GM19035 (cell line): ENCODE data around the gene C1QL3.

Experiments
- ATAC-seq: cut with Tn5 transposase; IDR thresholded peaks from one replicate; pipeline ENCODE4 v1.9.1; 2021; ENCODE audit not compliant: unreplicated experiment

C1QL3 gene

GRCh38 chr10:16493884-16494536, 27.7 kb downstream of the C1QL3 start:
- ATAC-seq = no peak

- ATAC-seq = no peak
Observed at GRCh38 chr10:16491933-16492332, 29.7 kb downstream of the C1QL3 start.

- ATAC-seq = no peak
Observed at GRCh38 chr10:16490511-16490910, 31.2 kb downstream of the C1QL3 start.

- ATAC-seq = no peak
Observed at GRCh38 chr10:16483241-16483917, 38.3 kb downstream of the C1QL3 start.

- no peak for ATAC-seq
Observed at GRCh38 chr10:16481052-16481728, 40.5 kb downstream of the C1QL3 start.

GRCh38 chr10:16478801-16479200, 42.9 kb downstream of the C1QL3 start:
- no peak for ATAC-seq

- ATAC-seq = no peak
Observed at GRCh38 chr10:16477757-16478156, 43.9 kb downstream of the C1QL3 start.

GRCh38 chr10:16472828-16473227, 48.9 kb downstream of the C1QL3 start:
- ATAC-seq = no peak

GRCh38 chr10:16470747-16471146, 50.9 kb downstream of the C1QL3 start:
- ATAC-seq = no peak

GRCh38 chr10:16466001-16466400, 55.7 kb downstream of the C1QL3 start:
- no peak for ATAC-seq
